RWPE2 (cell line): ENCODE measurements around the gene TNFSF15.

Source experiments
- ATAC-seq: fragments of 200-7000 bp; cut with Tn5 transposase; 3 replicates; pipeline ENCODE4 v1.9.1; 2021; ENCODE audit warnings: low read depth
- DNase-seq: peaks from one replicate; pipeline ENCODE4 v3.0.0-alpha.2; 2020; ENCODE audit warnings: low spot score
- H3K27ac ChIP-seq: fragments of 450-650 bp; 2 replicates; pipeline ENCODE4 v1.5.1; 2017; ENCODE audit warnings: mild to moderate bottlenecking; ENCODE audit not compliant: poor library complexity, severe bottlenecking
- H3K27me3 ChIP-seq: fragments of 250-450 bp; sonication (Bioruptor Pico); 2 replicates; pipeline ENCODE4 v1.5.1; 2021; ENCODE audit warnings: mild to moderate bottlenecking, moderate library complexity; ENCODE audit not compliant: insufficient read depth, poor library complexity, severe bottlenecking
- H3K36me3 ChIP-seq: fragments of 250-450 bp; sonication (Bioruptor Pico); 2 replicates; pipeline ENCODE4 v1.5.1; 2020; ENCODE audit warnings: low read depth, mild to moderate bottlenecking, moderate library complexity
- H3K4me1 ChIP-seq: fragments of 250-450 bp; sonication (Bioruptor Pico); 2 replicates; pipeline ENCODE4 v1.5.1; 2021; ENCODE audit warnings: mild to moderate bottlenecking, moderate library complexity; ENCODE audit not compliant: insufficient read depth, poor library complexity, severe bottlenecking
- H3K4me3 ChIP-seq: fragments of 250-450 bp; sonication (Bioruptor Pico); 2 replicates; pipeline ENCODE4 v1.5.1; 2021; ENCODE audit warnings: mild to moderate bottlenecking, moderate library complexity; ENCODE audit not compliant: severe bottlenecking
- H3K9me3 ChIP-seq: fragments of 250-450 bp; sonication (Bioruptor Pico); 2 replicates; pipeline ENCODE4 v1.5.1; 2021; ENCODE audit warnings: mild to moderate bottlenecking, moderate library complexity; ENCODE audit not compliant: severe bottlenecking
- CTCF ChIP-seq: fragments of 450-650 bp; IDR thresholded peaks from one replicate; pipeline ENCODE4 v1.5.1; 2017; ENCODE audit warnings: mild to moderate bottlenecking, moderate library complexity; ENCODE audit not compliant: poor library complexity, severe bottlenecking

TNFSF15 gene

GRCh38 chr9:114825126-114825795 lies 19.4 kb upstream of the TNFSF15 start:
- no peak overlapping the region for H3K4me3 ChIP-seq
- ATAC-seq (no peak), DNase-seq (no peak)
- no peak overlapping the region for H3K27ac ChIP-seq
- H3K9me3 ChIP-seq: no peaks in the 10 kb centered on the region
- H3K27me3 ChIP-seq: no peaks in the 10 kb centered on the region
- H3K36me3 ChIP-seq: no peaks in the 10 kb centered on the region
- H3K4me1 ChIP-seq: no peaks in the 10 kb centered on the region
- TF ChIP-seq CTCF: no peak

GRCh38 chr9:114824110-114824509 lies 18.3 kb upstream of the TNFSF15 start:
- no peak for TF ChIP-seq CTCF
- ATAC-seq (no peak), DNase-seq (no peak)
- no peaks in the 10 kb centered on the region for H3K36me3 ChIP-seq
- H3K4me1 ChIP-seq: no peaks in the 10 kb centered on the region
- no peak overlapping the region for H3K4me3 ChIP-seq
- no peaks in the 10 kb centered on the region for H3K9me3 ChIP-seq
- H3K27ac ChIP-seq: no peak overlapping the region
- no peaks in the 10 kb centered on the region for H3K27me3 ChIP-seq

- Histone ChIP-seq H3K4me3 (no peak overlapping the region), H3K27me3 (no peaks in the 10 kb centered on the region), H3K36me3 (no peaks in the 10 kb centered on the region), H3K4me1 (no peaks in the 10 kb centered on the region), H3K9me3 (no peaks in the 10 kb centered on the region), H3K27ac (no peak overlapping the region)
- ATAC-seq (no peak), DNase-seq (no peak)
- no peak for TF ChIP-seq CTCF
Measured at GRCh38 chr9:114823441-114823840, 17.6 kb upstream of the TNFSF15 start.

- TF ChIP-seq CTCF: no peak
- DNase-seq (no peak), ATAC-seq (no peak)
- H3K9me3 ChIP-seq: no peaks in the 10 kb centered on the region
- no peaks in the 10 kb centered on the region for H3K27me3 ChIP-seq
- no peak overlapping the region for H3K4me3 ChIP-seq
- no peaks in the 10 kb centered on the region for H3K4me1 ChIP-seq
- H3K27ac ChIP-seq: no peak overlapping the region
- H3K36me3 ChIP-seq: no peaks in the 10 kb centered on the region
Measured at GRCh38 chr9:114822708-114823107, 16.9 kb upstream of the TNFSF15 start.

- Histone ChIP-seq H3K27me3 (no peaks in the 10 kb centered on the region), H3K4me3 (no peak overlapping the region), H3K4me1 (no peaks in the 10 kb centered on the region), H3K9me3 (no peaks in the 10 kb centered on the region), H3K27ac (no peak overlapping the region), H3K36me3 (no peaks in the 10 kb centered on the region)
- DNase-seq (no peak), ATAC-seq (no peak)
- TF ChIP-seq CTCF: no peak
Measured at GRCh38 chr9:114820776-114821501, 15.1 kb upstream of the TNFSF15 start.
